Measurements from ENCODE around the gene EXPH5.

Gene EXPH5

GRCh38 chr11:108636222-108636621 is 42.7 kb upstream of the EXPH5 start:
- Histone ChIP-seq H3K9me3 (ENCODE audit: insufficient read depth, low read length, severe bottlenecking) (no peaks in the 10 kb centered on the region), H3K4me3 (ENCODE audit: low read depth in 1 of 2, low read length in 2 of 2) (no peak overlapping the region), H3K27me3 (ENCODE audit: insufficient read depth, low read length, poor library complexity) (no peaks in the 10 kb centered on the region), H3K4me1 (ENCODE audit: insufficient read depth, low read length) (no peaks in the 10 kb centered on the region), H3K9ac (ENCODE audit: low read depth, low read length) (no peak overlapping the region), H4K20me1 (ENCODE audit: insufficient read depth, low read length) (no peaks in the 10 kb centered on the region), H2AFZ (ENCODE audit: low read depth, low read length) (no peak overlapping the region), H3K79me2 (ENCODE audit: insufficient read depth, low read length) (no peaks in the 10 kb centered on the region), H3K27ac (ENCODE audit: low read length) (no peak overlapping the region), H3K4me2 (ENCODE audit: insufficient read depth, low read length) (no peak overlapping the region), H3K36me3 (ENCODE audit: insufficient read depth, low read length) (no peaks in the 10 kb centered on the region)
- DNase-seq (no peak), ATAC-seq (ENCODE audit: insufficient read depth, low read depth) (no peak)
- no peak for TF ChIP-seq EZH2 (IDR thresholded peaks at IDR 0.05; ENCODE audit: borderline replicate concordance, low read depth, low read length, severe bottlenecking)
- TF ChIP-seq CTCF (IDR thresholded peaks at IDR 0.05; ENCODE audit: borderline replicate concordance, extremely low read depth, low read length, poor library complexity, severe bottlenecking) = no peak

GRCh38 chr11:108635106-108635505 is 41.5 kb upstream of the EXPH5 start:
- Histone ChIP-seq H3K36me3 (ENCODE audit: insufficient read depth, low read length) (no peaks in the 10 kb centered on the region), H3K4me2 (ENCODE audit: insufficient read depth, low read length) (no peak overlapping the region), H3K27ac (ENCODE audit: low read length) (no peak overlapping the region), H3K4me3 (ENCODE audit: low read depth in 1 of 2, low read length in 2 of 2) (no peak overlapping the region), H3K79me2 (ENCODE audit: insufficient read depth, low read length) (no peaks in the 10 kb centered on the region), H3K27me3 (ENCODE audit: insufficient read depth, low read length, poor library complexity) (no peaks in the 10 kb centered on the region), H3K9me3 (ENCODE audit: insufficient read depth, low read length, severe bottlenecking) (no peaks in the 10 kb centered on the region), H3K9ac (ENCODE audit: low read depth, low read length) (no peak overlapping the region), H2AFZ (ENCODE audit: low read depth, low read length) (no peak overlapping the region), H4K20me1 (ENCODE audit: insufficient read depth, low read length) (no peaks in the 10 kb centered on the region), H3K4me1 (ENCODE audit: insufficient read depth, low read length) (no peaks in the 10 kb centered on the region)
- ATAC-seq (ENCODE audit: insufficient read depth, low read depth) (no peak), DNase-seq (no peak)
- TF ChIP-seq CTCF (IDR thresholded peaks at IDR 0.05; ENCODE audit: borderline replicate concordance, extremely low read depth, low read length, poor library complexity, severe bottlenecking) = no peak
- TF ChIP-seq EZH2 (IDR thresholded peaks at IDR 0.05; ENCODE audit: borderline replicate concordance, low read depth, low read length, severe bottlenecking) = no peak

- no peak overlapping the region for H3K27ac ChIP-seq (ENCODE audit: low read length)
- no peaks in the 10 kb centered on the region for H4K20me1 ChIP-seq (ENCODE audit: insufficient read depth, low read length)
- H3K4me3 ChIP-seq (ENCODE audit: low read depth in 1 of 2, low read length in 2 of 2) = no peak overlapping the region
- no peak overlapping the region for H3K9ac ChIP-seq (ENCODE audit: low read depth, low read length)
- no peak overlapping the region; the same call in 1 of the 2 replicates for H2AFZ ChIP-seq (ENCODE audit: low read depth, low read length)
- ATAC-seq (ENCODE audit: insufficient read depth, low read depth) (no peak), DNase-seq (no peak)
- H3K36me3 ChIP-seq (ENCODE audit: insufficient read depth, low read length) = no peaks in the 10 kb centered on the region
- no peaks in the 10 kb centered on the region for H3K4me1 ChIP-seq (ENCODE audit: insufficient read depth, low read length)
- no peak overlapping the region for H3K4me2 ChIP-seq (ENCODE audit: insufficient read depth, low read length)
- peaks cover 13% of the 10 kb centered on the region for H3K9me3 ChIP-seq (ENCODE audit: insufficient read depth, low read length, severe bottlenecking)
- no peaks in the 10 kb centered on the region for H3K79me2 ChIP-seq (ENCODE audit: insufficient read depth, low read length)
- TF ChIP-seq CTCF (IDR thresholded peaks at IDR 0.05; ENCODE audit: borderline replicate concordance, extremely low read depth, low read length, poor library complexity, severe bottlenecking) (no peak), EZH2 (IDR thresholded peaks at IDR 0.05; ENCODE audit: borderline replicate concordance, low read depth, low read length, severe bottlenecking) (no peak)
- H3K27me3 ChIP-seq (ENCODE audit: insufficient read depth, low read length, poor library complexity) = no peaks in the 10 kb centered on the region
Observed at GRCh38 chr11:108632041-108632704, 38.6 kb upstream of the EXPH5 start.
